ENCODE measurements around the gene PRMT3. TPM values are rescaled to one million over a fixed set of nuclear protein-coding genes. Genes with fewer than 3 reads are reported as not detected.

The PRMT3 gene
- total RNA-seq, 2 donors from 2014 or later = 26.2 to 27.1 TPM

DNA sequence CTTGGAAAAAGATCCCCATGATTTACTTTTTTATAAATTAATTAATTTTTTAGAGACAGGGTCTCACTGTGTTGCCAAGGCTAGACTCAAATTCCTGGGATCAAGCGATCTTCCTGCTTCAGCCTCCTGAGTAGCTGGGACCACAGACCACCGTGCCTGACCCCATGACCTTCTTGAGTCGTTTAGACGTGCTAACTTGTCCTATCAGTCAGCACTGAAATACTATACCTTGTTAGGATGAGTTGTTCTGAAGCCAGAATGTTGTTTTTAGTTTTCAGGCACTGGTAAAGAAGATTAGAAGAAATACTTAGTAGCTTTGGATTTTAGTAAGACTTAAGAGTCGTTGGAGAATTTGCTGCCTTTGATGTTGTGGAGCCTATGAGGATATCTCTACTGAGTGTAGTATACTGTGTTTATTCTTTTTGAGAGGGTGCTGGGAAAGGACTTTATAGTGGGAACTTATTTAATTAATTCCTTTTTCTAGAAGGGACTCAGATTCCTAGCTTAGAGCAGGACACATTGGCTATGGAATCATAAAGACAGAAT, 15.4 kb upstream of the PRMT3 start:
- H3K4me1 ChIP-seq (ENCODE audit: control insufficient read depth, insufficient read depth, low read length) = peaks cover 5% of the 10 kb centered on the region
- H3K27ac ChIP-seq (ENCODE audit: low read depth, low read length) = no peak overlapping the region
- no peaks in the 10 kb centered on the region for H3K9me3 Mint-ChIP-seq
- H3K27me3 ChIP-seq (ENCODE audit: control insufficient read depth, insufficient read depth, low read length, poor library complexity, severe bottlenecking) = no peaks in the 10 kb centered on the region
- no peaks in the 10 kb centered on the region for H3K36me3 ChIP-seq (ENCODE audit: control insufficient read depth, insufficient read depth, low read length)
- peaks cover 24% of the 10 kb centered on the region for H3K4me1 Mint-ChIP-seq
- H3K9ac ChIP-seq (ENCODE audit: extremely low read depth, low read length, poor library complexity, severe bottlenecking) = no peak overlapping the region
- H3K4me3 Mint-ChIP-seq = no peak overlapping the region
- no peaks in the 10 kb centered on the region for H3K27me3 Mint-ChIP-seq (ENCODE audit: insufficient read depth)
- H3K36me3 Mint-ChIP-seq (ENCODE audit: low read depth) = peaks cover 33% of the 10 kb centered on the region
- no peak for DNase-seq
- H3K9me3 ChIP-seq (ENCODE audit: control insufficient read depth, low read length) = no peaks in the 10 kb centered on the region
- no peak overlapping the region for H3K4me3 ChIP-seq (ENCODE audit: low read length)
- H3K27ac Mint-ChIP-seq = no peak overlapping the region
- WGBS, 2 experiments (ENCODE audit: insufficient coverage in 1 of 2, insufficient read length in 1 of 2) = 83 to 88% methylated on average over 5 of the region's 5 CpGs
- TF ChIP-seq, protein P1, sequence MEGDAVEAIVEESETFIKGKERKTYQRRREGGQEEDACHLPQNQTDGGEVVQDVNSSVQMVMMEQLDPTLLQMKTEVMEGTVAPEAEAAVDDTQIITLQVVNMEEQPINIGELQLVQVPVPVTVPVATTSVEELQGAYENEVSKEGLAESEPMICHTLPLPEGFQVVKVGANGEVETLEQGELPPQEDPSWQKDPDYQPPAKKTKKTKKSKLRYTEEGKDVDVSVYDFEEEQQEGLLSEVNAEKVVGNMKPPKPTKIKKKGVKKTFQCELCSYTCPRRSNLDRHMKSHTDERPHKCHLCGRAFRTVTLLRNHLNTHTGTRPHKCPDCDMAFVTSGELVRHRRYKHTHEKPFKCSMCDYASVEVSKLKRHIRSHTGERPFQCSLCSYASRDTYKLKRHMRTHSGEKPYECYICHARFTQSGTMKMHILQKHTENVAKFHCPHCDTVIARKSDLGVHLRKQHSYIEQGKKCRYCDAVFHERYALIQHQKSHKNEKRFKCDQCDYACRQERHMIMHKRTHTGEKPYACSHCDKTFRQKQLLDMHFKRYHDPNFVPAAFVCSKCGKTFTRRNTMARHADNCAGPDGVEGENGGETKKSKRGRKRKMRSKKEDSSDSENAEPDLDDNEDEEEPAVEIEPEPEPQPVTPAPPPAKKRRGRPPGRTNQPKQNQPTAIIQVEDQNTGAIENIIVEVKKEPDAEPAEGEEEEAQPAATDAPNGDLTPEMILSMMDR (conservative IDR thresholded peaks at IDR 0.05) = no peak

DNA sequence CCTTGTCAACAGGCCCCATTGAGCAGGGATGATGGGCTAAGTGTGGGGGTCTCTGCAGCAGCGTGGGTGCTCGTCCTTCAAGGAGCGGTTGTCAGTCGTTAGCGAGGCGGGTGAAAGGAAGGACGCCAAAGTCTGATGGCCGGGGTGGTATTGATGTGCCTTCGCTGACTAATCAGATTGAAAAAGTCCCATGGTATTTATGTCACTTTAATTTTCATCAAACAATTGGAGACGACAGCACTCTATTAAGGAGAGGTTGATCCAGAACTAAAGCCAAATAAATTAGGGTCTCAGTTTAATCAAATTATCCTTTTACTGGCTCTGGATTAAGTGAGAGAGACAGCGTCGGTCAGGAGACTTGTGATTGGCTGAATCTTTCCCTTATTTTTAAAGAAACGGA, 14.4 kb upstream of the PRMT3 start:
- no peaks in the 10 kb centered on the region for H3K27me3 Mint-ChIP-seq (ENCODE audit: insufficient read depth)
- DNase-seq = no peak
- H3K4me3 ChIP-seq (ENCODE audit: low read length) = no peak overlapping the region
- H3K9ac ChIP-seq (ENCODE audit: extremely low read depth, low read length, poor library complexity, severe bottlenecking) = no peak overlapping the region
- peaks cover 3% of the 10 kb centered on the region for H3K4me1 ChIP-seq (ENCODE audit: control insufficient read depth, insufficient read depth, low read length)
- H3K36me3 Mint-ChIP-seq (ENCODE audit: low read depth) = peaks cover 38% of the 10 kb centered on the region
- H3K9me3 ChIP-seq (ENCODE audit: control insufficient read depth, low read length) = no peaks in the 10 kb centered on the region
- no peak overlapping the region for H3K27ac Mint-ChIP-seq
- TF ChIP-seq, protein P1 (conservative IDR thresholded peaks at IDR 0.05) = no peak
- peaks cover 19% of the 10 kb centered on the region for H3K4me1 Mint-ChIP-seq
- H3K4me3 Mint-ChIP-seq = no peak overlapping the region
- WGBS, 2 experiments (ENCODE audit: insufficient coverage in 1 of 2, insufficient read length in 1 of 2) = 94 to 95% methylated on average over 8 to 13 of the region's 13 CpGs
- H3K9me3 Mint-ChIP-seq = no peaks in the 10 kb centered on the region
- H3K27ac ChIP-seq (ENCODE audit: low read depth, low read length) = no peak overlapping the region
- no peaks in the 10 kb centered on the region for H3K36me3 ChIP-seq (ENCODE audit: control insufficient read depth, insufficient read depth, low read length)
- H3K27me3 ChIP-seq (ENCODE audit: control insufficient read depth, insufficient read depth, low read length, poor library complexity, severe bottlenecking) = no peaks in the 10 kb centered on the region

DNA sequence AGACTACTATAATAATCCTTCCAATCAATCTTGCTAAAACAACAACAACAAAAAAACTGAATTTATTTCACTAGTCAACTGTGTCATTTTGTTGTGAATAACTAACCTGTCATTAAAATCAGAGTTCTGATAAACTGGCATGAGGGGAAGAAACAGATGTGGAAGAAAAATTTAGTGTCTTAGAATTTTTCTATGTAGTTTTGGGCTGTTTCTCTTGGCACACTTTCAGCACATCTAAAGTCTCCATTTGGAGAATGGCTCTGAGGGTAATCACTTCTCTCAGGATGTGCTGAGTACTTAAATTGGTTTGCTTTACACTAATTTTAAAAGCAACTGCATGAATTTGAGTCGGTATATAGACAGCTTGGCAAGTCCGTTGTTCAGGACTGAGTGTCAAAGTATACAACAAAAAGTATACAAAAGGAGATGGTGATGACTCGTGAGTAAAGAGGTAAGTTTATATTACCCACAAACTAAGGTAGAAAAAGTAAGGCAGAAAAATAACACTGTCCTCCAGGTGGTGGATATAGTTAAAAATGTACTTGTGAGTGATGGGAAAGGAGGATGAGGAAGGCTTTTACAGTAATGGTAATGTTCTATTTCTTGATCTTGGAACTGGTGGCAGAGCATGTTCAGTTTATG, 13.8 kb upstream of the PRMT3 start:
- H3K27me3 Mint-ChIP-seq (ENCODE audit: insufficient read depth) = no peaks in the 10 kb centered on the region
- Histone ChIP-seq H3K4me1 (ENCODE audit: control insufficient read depth, insufficient read depth, low read length) (peaks cover 3% of the 10 kb centered on the region), H3K4me3 (ENCODE audit: low read length) (peak overlapping the region; percentile 7), H3K27me3 (ENCODE audit: control insufficient read depth, insufficient read depth, low read length, poor library complexity, severe bottlenecking) (no peaks in the 10 kb centered on the region), H3K9ac (ENCODE audit: extremely low read depth, low read length, poor library complexity, severe bottlenecking) (no peak overlapping the region), H3K36me3 (ENCODE audit: control insufficient read depth, insufficient read depth, low read length) (no peaks in the 10 kb centered on the region), H3K27ac (ENCODE audit: low read depth, low read length) (no peak overlapping the region), H3K9me3 (ENCODE audit: control insufficient read depth, low read length) (no peaks in the 10 kb centered on the region)
- no peak overlapping the region for H3K4me3 Mint-ChIP-seq
- H3K36me3 Mint-ChIP-seq (ENCODE audit: low read depth) = peaks cover 38% of the 10 kb centered on the region
- peaks cover 17% of the 10 kb centered on the region for H3K4me1 Mint-ChIP-seq
- no peak overlapping the region for H3K27ac Mint-ChIP-seq
- H3K9me3 Mint-ChIP-seq = no peaks in the 10 kb centered on the region
- no peak for DNase-seq
- TF ChIP-seq, protein P1 (conservative IDR thresholded peaks at IDR 0.05) = no peak
- 96 to 100% methylated on average over 1 to 3 of the region's 3 CpGs for whole genome bisulfite sequencing, 2 experiments (ENCODE audit: insufficient coverage in 1 of 2, insufficient read length in 1 of 2)
